Measurements from ENCODE around the gene LGALS13.

The LGALS13 gene, protein sequence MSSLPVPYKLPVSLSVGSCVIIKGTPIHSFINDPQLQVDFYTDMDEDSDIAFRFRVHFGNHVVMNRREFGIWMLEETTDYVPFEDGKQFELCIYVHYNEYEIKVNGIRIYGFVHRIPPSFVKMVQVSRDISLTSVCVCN

DNA sequence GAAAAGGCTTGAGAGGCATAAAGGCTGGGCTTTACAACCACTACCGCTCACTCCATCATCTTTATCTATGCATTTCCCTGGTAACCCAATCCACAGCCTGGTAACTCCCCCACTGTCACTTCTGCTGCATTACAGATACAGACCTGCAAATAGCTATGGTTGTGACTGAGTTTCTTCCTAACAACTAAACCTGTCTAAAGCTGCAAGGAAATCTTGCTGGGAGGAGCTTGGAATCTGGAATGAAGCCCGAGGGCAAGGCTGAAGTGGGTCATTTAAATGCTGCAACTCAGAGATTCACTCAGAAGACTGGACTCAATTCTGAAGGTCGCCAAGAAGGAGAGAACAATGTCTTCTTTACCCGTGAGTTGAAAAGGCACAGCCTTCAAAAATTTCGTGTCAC lies at the start of gene LGALS13:
Gene LGALS13, plus strand, starts transcription at position 301 of the 400 bp plus-strand sequence. Its CDS starts 45 bp downstream, at position 346.
- DNase-seq (ENCODE audit: insufficient read length, low spot score) (no peak), FAIRE-seq (no peak)
- no peak for TF ChIP-seq POLR2A (IDR thresholded peaks at IDR 0.05; ENCODE audit: low read depth, low read length)

DNA sequence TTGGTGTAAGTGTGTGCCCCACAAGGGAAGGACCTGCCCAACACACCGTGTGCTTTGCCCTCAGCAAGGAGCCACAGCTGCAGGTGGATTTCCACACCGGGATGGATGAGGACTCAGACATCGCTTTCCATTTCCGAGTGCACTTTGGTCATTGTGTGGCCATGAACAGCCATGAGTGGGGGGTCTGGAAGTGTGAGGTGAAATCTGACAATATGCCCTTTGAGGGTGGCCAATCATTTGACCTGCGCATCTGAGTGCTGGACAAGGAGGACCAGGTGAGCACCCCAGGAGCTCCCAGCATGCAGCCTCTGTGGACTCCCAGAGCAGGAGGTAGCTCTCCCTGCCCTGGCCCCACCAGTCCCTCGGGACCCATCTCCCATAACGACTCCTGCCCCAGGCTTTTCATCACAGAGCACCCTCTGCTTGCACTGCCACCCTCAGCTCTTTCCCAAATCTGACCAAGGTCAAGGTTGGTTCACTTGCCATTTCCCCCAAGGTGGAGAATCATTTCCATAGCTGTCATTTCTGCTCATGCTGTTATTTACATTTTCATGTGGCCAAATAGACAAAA lies 49.2 kb upstream of the LGALS13 start:
- no peak for TF ChIP-seq POLR2A (IDR thresholded peaks at IDR 0.05; ENCODE audit: low read depth, low read length)
- DNase-seq (ENCODE audit: insufficient read length, low spot score) (no peak), FAIRE-seq (no peak)

DNA sequence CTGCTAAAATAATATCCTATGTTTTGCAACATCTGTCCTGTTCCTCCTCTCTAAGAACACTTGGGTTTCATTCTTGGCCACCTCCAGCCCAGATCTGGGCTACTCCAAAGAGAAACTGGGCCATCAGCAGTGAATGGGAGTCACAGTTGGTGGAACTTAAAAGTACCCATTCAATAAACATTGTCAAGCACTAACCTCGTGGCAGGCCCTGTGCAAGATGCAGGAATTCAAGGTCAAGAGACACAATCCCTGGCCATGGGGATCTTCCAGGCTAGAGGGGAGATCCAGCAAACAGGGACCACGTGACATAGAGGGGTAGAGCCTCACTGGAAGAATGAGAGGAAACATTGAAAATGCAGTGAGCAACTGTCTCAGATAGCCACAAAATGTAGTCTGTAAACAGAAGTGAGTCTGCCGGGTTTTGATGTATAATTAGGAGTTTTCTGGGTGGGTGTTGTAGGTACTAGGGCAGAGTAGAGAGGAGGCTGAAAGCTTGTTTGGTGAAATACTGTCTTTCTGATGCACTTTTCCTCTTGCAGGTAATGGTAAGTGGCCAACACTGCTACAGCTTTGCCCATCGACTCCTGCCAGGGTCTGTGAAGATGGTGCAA lies 47.5 kb upstream of the LGALS13 start:
- no peak for FAIRE-seq
- DNase-seq (ENCODE audit: insufficient read length, low spot score) = no peak
- TF ChIP-seq POLR2A (IDR thresholded peaks at IDR 0.05; ENCODE audit: low read depth, low read length) = no peak

DNA sequence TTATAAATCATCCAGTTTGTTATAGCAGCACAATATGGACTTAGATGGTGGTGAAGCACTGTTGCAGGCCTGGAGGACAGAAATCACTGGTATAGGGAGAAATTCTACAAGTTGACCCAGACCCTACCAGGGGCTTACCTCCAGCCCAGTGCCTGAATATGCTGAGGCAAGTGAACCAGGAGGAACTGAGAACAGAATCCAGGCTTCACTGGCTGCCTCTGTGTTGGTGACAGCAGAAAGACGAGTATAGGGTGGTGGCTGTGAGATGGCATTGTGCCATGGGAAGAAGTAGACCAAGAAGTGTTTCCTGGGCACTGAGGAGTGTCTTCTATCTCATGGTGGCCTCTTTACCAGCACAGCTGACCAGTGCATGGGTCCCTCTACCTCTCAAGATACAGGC lies 46.4 kb upstream of the LGALS13 start:
- DNase-seq (ENCODE audit: insufficient read length, low spot score) (no peak), FAIRE-seq (no peak)
- TF ChIP-seq POLR2A (IDR thresholded peaks at IDR 0.05; ENCODE audit: low read depth, low read length) = no peak

DNA sequence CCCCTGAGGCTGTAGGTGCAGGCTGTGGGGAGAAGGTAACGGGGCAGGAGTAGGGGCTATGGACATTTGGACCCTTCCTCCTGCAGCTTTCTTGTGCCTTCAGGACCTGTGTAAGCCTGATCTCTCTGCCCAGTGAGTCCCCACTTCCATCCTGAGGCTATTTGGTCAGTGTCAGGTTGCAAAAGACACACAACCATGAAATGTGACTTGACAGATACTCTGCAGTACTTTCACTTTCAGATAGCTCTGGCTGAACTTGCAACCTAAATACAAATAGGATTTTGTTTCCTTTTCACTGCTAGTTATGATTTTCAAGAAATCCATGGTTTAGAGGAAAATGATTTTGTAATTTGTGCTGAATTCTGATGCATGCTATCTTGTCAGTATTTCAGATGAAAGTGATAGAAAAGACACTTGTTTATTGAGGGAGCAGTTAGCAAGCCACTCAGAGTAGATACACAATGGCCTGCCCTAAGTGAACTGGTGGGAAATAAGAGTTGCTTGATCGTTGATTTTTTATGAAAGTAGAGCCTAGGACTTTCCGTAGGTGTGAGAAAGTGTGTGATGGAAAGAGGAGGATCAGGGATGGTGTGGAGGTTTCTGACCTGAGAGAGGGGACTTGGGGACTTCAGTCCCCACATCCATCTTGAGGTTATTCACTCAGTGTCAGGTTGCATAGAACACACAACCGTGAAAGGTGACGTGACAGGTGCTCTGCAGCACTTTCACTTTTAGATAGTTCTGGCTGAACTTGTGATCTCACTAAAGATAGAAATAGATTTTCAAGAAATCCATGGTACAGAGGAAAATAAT lies 44.3 kb upstream of the LGALS13 start:
- no peak for TF ChIP-seq POLR2A (IDR thresholded peaks at IDR 0.05; ENCODE audit: low read depth, low read length)
- FAIRE-seq = peak; percentile 77
- DNase-seq (ENCODE audit: insufficient read length, low spot score) = no peak

DNA sequence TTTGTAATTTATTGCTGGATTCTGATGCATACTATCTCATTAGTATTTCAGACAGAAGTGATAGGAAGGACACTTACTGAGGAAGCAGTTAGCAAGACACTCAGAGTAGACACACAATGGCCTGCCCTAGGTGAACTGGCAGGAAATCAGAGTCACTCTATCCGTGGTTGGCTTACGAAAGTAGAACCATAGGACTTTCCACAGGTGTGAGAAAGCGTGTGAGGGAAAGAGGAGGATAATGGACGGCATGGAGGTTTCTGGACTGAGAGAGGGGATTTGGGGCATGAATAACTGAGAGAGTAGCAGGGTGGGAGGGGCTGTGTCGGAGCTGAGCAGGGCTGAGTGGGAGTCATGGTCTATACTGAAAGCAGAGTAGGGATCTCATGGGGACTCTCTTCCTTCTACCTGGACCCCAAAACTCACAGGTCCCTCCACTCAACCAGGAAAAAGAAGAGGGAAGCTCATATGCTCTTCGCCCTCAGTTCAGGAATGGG lies 43.7 kb upstream of the LGALS13 start:
- no peak for TF ChIP-seq POLR2A (IDR thresholded peaks at IDR 0.05; ENCODE audit: low read depth, low read length)
- FAIRE-seq = no peak
- DNase-seq (ENCODE audit: insufficient read length, low spot score) = no peak

DNA sequence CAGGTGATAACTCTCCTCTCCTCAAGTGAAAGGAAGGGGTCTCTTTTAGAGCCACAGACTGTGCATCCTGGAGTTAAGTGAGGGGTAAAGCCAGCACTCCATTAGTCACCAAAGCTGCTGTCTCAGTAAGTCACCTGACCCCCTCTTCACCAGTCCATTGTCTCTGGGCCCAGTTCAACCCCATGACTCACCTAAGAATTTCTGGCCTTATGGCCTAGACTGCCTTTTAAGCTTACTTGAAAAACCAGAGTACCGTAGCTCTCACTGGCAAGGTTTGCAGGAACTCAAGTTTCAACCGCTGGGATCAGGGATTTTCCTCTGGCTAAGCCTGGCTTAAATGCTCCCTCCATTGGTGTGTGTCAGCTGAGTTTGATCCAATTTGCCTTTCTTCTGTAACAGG lies 38.9 kb upstream of the LGALS13 start:
- FAIRE-seq = peak; percentile 93
- peak; percentile 46 for DNase-seq (ENCODE audit: insufficient read length, low spot score)
- no peak for TF ChIP-seq POLR2A (IDR thresholded peaks at IDR 0.05; ENCODE audit: low read depth, low read length)

DNA sequence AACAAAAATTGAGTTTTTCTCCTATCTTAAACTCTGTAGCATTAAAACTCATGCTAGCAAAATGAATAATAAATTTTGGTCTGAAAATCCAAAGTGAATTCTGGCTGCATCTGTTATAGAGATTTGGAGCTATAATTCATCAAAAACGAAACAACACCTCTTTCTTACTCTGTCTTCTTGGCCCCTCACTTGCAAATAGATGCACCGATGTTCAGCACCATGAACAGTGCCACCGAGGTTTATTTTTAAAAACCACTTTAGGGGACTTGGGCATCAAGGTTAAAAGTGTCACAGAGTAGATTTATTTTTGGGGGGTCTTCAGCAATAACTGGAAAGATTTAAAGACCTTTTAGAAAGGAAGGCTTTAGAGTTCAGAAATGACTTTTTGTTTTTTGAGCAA lies 36.3 kb upstream of the LGALS13 start:
- no peak for TF ChIP-seq POLR2A (IDR thresholded peaks at IDR 0.05; ENCODE audit: low read depth, low read length)
- no peak for FAIRE-seq

DNA sequence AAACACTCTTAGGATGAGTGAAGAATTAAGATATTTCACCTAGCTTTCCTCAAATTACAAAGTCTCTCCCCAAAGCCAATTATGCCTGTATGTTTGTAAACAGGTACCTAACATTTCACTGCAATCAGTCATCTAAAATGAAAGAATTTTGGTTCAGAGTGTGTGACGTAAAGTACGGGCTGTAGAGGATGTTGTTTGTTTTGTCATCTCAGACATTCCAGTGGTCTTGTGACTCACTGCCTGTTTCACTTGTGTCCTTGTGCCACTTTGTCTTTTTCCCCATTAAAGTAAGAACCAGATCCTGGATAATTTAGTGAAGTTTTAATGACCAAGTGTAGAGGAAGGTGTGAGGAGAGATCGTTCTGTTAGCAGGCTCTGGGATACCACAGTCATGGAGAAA lies 33.7 kb upstream of the LGALS13 start:
- FAIRE-seq (peak; percentile 38), DNase-seq (ENCODE audit: insufficient read length, low spot score) (peak; percentile 19)
- TF ChIP-seq POLR2A (IDR thresholded peaks at IDR 0.05; ENCODE audit: low read depth, low read length) = no peak

More for the DNA sequence above, 36.3 kb upstream of the LGALS13 start:
- no peak for DNase-seq (ENCODE audit: insufficient read length, low spot score)

DNA sequence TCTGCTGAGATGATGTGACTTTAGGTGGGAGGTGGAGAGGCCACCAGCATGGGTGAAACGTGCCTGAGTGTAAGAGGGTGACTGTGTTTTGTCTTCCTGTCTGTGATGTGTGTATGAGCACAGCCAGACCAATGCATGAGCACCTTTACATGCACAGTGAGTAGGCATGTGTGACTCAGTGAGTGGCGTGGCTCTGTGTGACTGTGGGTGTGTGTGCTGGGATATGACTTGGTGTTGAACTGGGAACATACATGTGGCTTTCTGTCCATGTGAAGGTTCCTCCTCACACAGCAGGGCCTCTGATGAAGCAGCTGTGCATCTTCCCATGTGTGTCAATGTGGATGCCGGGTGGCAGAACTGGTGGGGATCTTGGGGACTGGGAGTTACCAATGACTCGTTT lies 19.9 kb upstream of the LGALS13 start:
- no peak for TF ChIP-seq POLR2A (IDR thresholded peaks at IDR 0.05; ENCODE audit: low read depth, low read length)

DNA sequence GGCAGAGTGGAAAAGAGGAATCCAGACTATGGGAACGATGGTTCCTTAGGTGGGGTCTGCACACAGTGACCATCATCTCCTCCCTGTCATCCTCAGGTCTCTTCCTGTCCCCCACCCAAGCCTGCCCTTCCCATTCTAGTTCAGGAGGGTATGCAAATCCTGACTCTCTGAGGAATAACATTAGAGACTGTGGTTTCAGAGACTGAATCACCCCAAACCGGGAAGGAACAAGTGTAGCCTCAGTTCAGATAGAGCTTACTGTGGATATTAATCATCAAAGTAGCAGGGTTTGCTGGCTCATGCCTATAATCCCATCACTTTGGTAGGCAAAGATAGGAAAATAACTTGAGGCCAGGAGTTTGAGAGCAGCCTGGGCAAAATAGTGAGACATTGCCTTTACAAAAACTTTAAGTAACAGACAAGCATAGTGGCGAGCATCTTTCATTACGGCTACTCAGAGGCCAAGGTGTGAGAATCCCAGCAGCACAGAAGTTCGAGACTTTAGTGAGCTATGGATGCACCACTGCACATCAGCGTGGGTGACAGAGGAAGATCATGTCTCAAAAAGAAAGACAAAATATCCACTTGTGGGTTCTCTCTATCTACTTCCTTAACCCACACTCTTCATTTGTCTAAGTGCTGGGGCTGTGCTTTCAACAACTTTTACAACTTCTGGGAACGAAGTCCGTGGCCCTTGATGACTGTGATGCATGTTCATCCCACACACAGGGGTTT lies 19.3 kb upstream of the LGALS13 start:
- TF ChIP-seq POLR2A (IDR thresholded peaks at IDR 0.05; ENCODE audit: low read depth, low read length) = no peak
- no peak for DNase-seq (ENCODE audit: insufficient read length, low spot score)
- FAIRE-seq = no peak

More for the DNA sequence above, 19.9 kb upstream of the LGALS13 start:
- FAIRE-seq = no peak
- no peak for DNase-seq (ENCODE audit: insufficient read length, low spot score)

DNA sequence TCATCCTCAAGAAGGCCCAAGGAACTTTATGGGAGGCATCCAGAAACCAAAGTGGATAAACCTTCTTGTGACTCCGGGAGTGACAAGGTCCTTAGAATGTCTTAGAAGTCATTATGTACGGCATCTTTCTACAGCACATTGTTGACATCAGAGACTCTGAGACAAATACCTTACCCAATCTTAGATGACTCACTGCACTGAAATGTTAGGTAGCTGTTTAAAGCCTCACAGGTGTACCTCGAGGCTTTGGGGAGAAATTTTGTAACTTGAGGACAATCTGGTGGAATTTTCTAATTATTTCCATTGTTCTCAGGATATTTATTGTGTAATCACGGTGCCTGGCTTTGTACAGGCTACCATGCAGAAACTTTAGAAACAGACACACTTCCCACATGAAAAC lies 14.8 kb upstream of the LGALS13 start:
- no peak for FAIRE-seq
- TF ChIP-seq POLR2A (IDR thresholded peaks at IDR 0.05; ENCODE audit: low read depth, low read length) = no peak
- DNase-seq (ENCODE audit: insufficient read length, low spot score) = no peak

DNA sequence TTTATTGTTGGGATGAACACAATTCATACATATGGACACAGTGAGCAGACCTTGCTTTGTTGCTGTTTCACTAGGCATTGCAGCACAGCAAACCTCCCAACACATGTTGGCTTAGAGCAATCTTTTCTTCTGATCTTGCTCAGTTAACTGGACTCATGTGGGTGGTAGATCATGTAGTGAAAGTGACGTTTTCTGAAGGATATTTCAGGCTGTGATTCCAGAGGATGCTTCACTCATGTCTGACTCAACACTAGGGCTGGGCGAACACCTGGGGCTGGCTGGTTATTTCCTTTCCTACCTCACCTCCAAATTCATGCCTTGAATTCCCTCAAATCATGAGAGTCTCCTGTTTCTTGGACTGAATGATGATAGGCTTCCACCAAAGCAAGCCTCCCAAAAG lies 14.3 kb upstream of the LGALS13 start:
- no peak for TF ChIP-seq POLR2A (IDR thresholded peaks at IDR 0.05; ENCODE audit: low read depth, low read length)
- DNase-seq (ENCODE audit: insufficient read length, low spot score) (no peak), FAIRE-seq (no peak)

DNA sequence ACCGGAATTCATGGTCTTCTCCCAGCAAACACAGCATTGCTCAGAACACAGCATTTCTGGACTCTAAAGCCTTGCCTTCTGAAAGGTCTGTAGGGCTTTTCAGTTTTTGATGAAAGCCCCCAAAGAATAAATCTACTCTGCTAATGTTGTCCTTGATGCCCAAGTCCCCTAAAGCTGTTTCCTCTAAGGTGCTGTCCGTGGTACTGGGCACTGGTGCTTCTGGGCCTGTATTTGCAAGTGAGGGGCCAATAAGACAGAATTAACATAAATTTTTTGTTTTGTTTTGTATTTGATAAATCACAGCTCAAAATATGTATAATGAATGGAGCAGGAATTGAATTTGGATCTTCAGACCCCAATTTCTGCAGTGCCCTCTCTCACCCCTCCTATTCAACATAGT lies 12.1 kb upstream of the LGALS13 start:
- no peak for TF ChIP-seq POLR2A (IDR thresholded peaks at IDR 0.05; ENCODE audit: low read depth, low read length)
- no peak for FAIRE-seq
- DNase-seq (ENCODE audit: insufficient read length, low spot score) = no peak

Data from H54 (cell line).